GM18517 (cell line): ENCODE measurements around the gene ARHGAP24.

Source experiments
- ATAC-seq: cut with Tn5 transposase; IDR thresholded peaks from one replicate; pipeline ENCODE4 v1.9.1; 2021; ENCODE audit warnings: mild to moderate bottlenecking, moderate library complexity; ENCODE audit not compliant: unreplicated experiment

Gene ARHGAP24

GRCh38 chr4:85684676-85685075 lies 209.7 kb downstream of the ARHGAP24 start:
- no peak for ATAC-seq

DNA sequence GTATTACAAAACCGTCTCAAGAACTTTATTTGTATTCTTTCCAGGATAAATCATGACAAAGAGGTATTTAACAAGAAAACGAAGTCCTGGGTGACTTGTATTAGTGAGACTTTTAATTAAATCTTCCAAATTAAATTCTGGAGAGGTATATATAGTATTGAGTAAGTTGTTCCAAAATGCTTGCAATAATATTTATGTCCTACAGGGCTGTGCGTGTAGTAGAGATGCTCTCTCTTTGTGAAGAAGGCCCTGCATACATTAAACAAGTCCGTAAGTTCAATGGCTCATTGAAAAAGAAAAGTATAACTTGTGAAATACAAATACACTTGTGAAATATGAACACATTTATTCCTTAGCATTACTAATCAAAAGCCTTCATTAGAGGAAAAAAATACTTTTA lies 211.4 kb downstream of the ARHGAP24 start:
- no peak for ATAC-seq

DNA sequence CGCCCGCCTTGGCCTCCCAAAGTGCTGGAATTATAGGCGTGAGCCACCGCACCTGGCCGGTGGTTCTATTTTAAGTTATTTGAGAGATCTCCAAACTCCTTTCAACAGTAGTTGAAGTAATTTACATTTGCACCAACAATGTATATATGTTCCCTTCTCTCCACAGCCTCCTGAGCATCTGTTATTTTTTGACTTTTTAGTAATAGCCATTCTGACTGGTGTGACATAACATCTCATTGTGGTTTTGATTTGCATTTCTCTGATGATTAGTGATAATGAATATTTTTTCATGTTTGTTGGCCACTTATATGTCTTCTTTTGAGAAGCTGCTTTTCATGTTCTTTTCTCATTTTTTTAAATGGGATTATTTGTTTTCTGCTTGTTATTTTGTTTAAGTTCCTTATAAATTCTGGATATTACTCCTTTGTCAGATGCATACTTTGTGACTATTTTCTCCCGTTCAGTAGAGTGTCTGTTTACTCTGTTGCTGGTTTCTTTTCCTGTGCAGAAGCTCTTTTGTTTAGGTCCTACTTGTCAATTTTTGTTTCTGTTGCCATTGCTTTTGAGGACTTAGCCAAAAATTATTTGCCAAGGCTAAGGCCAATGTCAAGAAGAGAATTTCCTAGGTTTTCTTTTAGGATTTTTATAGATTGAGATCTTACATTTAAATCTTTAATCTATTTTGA lies 213.2 kb downstream of the ARHGAP24 start:
- ATAC-seq = no peak

DNA sequence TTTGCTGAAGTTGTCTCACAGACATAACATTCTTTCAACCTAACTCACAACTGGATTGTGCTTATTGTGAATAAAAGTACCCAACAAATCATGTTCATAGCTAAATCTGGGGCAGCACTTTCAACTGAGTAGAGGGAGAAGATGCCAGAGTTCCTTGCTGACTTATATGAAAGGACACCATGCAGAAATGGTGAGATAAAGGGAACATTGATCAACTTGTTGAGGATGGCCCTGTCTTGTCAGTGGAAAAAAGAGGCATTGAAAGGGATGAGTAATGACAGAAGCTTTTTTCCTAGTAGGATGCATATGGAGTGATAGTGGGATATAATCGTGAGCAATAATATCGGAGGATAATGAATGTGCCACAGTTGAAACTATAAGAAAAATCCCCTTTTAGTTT lies 221.7 kb downstream of the ARHGAP24 start:
- no peak for ATAC-seq

DNA sequence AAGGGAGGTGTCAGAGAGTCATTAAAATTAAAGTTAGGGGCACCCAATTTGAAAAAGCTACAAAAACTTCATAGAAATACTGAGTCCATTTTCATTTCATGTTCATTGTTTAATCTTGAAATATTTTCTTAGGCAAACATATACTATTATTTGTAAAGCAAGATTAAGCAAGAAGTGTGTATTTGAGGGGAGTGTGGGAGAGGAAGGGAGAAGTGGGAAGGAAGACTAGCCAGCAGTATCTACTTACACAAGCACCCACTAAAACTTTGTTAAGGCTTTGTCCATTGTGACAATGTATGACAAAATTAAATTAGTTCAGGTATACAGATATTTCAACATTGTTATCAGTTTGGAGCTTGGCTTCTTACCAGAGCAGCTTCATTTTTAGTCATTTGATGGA lies 222.9 kb downstream of the ARHGAP24 start:
- ATAC-seq = no peak

GRCh38 chr4:85700362-85700761 lies 225.4 kb downstream of the ARHGAP24 start:
- no peak for ATAC-seq

GRCh38 chr4:85701861-85702321 lies 226.9 kb downstream of the ARHGAP24 start:
- ATAC-seq = peak; percentile 100

DNA sequence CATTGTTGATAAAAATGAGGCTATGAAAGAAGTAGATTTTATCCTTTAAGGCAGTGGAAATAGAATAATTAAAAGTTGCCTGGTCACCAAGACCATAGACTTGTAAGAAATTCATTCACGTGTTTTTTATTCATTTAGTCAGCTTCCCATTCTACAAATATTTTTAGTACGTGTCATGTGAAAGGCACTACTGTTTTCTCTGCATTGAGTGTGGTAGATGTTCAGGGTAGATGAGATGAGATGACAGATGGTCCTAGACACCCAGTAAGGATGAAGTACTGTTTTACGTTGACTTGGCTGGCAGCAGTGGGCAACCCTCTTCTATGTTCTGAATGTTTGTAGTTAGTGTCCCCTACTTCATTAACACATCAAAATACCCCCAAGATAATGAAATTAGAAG lies 228.1 kb downstream of the ARHGAP24 start:
- ATAC-seq = no peak

- peak; percentile 84 for ATAC-seq
These were observed 232.7 kb downstream of the ARHGAP24 start for GRCh38 chr4:85707611-85708010.

GRCh38 chr4:85708468-85708867 lies 233.5 kb downstream of the ARHGAP24 start:
- ATAC-seq = no peak

DNA sequence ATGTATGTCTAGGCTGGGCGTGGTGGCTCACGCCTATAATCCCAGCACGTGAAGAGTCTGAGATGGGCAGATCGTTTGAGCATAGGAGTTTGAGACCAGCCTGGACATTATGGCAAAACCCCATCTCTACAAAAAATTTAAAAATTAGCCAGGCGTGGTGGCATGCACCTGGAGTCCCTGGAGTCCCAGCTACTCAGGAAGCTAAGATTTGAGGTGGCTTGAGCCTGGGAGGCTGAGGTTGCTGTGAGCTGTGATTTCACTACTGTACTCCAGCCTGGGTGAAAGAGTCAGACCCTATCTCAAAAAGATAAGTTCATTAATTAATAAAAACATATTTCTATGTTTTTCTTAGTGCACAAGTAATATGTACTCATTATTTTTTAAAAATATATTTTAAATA lies 238.1 kb downstream of the ARHGAP24 start:
- ATAC-seq = no peak

DNA sequence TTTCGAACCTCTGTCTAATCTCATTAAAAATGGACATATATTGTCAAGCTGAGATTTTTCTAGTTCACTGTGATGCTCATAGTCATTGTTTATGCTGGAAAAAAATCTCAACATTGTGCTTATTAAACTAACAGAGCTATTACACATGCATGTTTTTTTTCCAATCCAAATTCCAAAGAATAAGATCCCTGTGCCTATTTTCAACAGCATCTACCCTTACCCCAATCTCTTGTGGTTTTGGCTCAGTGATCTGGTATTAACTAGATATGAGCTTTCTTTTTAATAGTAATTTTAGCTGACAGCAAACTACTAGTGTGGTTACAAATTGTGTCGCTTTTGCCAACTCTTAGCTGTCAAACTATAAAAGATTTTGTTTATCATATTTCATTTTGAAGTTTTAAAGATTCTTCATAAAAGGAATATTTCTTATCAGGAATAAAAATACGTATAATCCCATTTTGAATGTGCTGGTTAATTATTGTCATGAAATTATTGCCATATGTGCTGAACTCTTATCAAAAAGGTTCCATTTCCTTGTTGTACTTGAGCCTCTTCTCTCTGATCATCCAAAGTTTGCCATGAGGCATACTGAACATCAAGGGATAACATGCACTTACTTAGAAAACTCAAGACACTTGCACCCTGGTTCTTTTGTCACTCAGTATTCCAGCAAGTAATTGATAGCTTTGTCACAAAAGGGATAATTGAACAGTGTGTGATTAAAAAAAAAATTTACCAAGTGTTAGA lies 241.2 kb downstream of the ARHGAP24 start:
- ATAC-seq = no peak

DNA sequence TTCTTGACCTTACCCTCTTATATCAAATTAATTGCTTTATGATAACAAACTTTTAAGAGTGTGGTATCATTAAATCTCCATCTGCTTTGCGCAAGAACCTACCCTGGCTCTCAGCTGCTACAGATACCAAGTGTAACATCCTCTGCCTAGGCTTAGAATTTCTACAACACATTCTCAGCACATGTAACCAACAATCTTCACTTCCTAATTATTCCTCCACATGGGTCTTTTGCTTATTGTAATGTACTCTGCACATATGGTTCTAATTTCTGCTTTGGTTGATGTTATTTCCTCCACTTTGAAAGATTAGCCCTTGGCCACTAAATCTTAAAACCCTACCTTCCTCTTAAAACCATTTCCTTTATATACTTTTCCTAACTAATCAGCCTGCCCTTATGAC lies 242.4 kb downstream of the ARHGAP24 start:
- ATAC-seq = no peak

- no peak for ATAC-seq
These were observed 242.9 kb downstream of the ARHGAP24 start for GRCh38 chr4:85717847-85718246.

- ATAC-seq = no peak
These were observed 245.8 kb downstream of the ARHGAP24 start for GRCh38 chr4:85720735-85721134.

- ATAC-seq = no peak
These were observed 247.5 kb downstream of the ARHGAP24 start for GRCh38 chr4:85722401-85722800.

GRCh38 chr4:85722807-85723206 lies 247.9 kb downstream of the ARHGAP24 start:
- no peak for ATAC-seq

- ATAC-seq = peak; percentile 50
These were observed 250.0 kb downstream of the ARHGAP24 start for GRCh38 chr4:85724791-85725563.

DNA sequence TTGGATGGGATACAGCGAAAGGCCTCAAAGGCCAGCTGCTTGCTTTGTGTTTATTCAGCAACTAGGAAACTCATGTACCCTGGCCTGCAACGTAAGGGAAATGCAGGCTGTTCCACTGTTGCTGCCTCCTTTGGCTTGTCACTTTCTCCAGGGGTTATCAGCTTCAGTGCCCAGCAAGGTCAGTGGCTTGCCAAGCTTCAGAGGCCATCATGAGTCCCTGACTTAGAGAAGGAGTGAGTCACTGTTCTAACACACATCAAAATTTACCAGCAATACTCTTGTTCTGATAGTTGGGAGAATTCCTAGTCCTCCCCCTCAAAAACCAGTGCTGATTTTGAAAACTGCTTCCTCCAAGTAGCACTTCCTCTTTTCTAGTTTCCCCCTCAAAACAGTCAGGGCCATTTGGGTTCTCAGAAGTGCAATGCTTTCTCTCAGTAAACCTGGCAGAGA lies 250.8 kb downstream of the ARHGAP24 start:
- ATAC-seq = peak; percentile 88

DNA sequence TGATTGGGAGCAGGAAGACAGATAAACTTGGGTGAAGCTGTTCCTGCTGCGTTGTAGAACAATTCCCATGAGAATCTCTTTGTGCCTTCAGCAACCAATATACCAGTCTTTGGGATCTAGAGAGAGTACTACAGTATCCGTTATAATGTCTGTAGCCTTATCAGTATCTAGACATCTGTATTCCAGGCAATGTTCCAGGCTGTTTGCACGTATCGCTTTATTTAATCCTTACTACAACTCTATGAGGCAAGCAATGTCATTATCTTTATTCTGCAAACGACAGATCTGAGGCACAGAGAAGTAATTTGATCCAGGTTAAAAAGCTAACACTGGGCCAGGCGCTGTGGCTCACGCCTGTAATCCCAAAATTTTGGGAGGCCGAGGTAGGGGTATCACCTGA lies 251.6 kb downstream of the ARHGAP24 start:
- no peak for ATAC-seq

DNA sequence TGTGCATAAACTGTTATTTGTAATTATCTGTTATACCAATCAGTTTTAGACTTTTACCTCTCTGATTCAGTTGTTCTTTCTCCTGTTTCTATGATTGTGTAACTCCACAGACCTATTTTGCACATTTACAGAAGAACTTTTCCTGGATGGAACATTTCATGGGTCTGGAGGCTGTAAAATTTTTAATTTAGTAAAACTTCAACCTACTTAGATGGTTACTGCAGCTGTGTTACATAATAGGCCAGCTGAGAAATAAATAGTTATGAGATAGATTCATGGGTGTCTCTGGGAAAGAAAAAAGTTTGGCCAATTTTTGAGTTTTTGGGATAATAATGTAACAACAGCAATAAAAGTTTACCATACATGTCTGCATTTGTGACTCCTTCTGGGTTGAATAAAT lies 253.5 kb downstream of the ARHGAP24 start:
- ATAC-seq = no peak

GRCh38 chr4:85732124-85732523 lies 257.2 kb downstream of the ARHGAP24 start:
- ATAC-seq = no peak
